Measurements from ENCODE around the gene DAPK2. TPM values are rescaled to one million over a fixed set of nuclear protein-coding genes. Genes with fewer than 3 reads are reported as not detected.

Gene DAPK2
- total and polyA plus RNA-seq, 3 experiments from 2014 or later, result 2.2 to 5.5 (median 4.4) TPM

DNA sequence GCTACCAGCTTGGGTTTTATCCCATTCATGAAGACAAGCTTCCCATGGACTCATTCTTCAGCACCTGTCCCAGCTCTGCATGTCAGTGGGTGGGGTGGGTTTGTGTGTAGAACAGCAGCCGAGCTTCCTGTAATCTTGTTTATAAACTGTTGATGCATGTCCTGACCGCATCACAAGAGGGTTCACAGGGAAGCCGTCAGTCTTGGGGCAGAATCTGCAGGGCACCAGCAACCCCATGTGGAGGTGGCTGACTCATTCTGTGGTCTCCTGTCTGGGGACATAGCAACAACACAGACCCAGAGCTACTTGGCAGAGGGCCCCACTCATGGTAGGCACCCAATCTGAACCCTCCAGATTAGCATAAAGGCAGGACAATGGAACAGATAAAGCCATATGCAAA, 35.6 kb downstream of the DAPK2 start:
- peak; percentile 74 to 97 (median 91) for DNase-seq
- POLR2A ChIA-PET, result interaction anchor here (0.5 to 1.5 kb wide), 9 partner anchors 18 to 177 kb away, joined by 3 to 10 read pairs (median 3); partner anchors contain the start of genes DAPK2 and HERC1
- CTCF ChIA-PET, result interaction anchor here (0.7 to 4.2 kb wide), 36 partner anchors 10 to 410 kb away, joined by 3 to 57 read pairs (median 4); partner anchors contain the start of genes DAPK2 and HERC1
- Histone ChIP-seq H3K4me3 (ENCODE audit: low read length) (peak overlapping the region; percentile 35), H3K27me3 (ENCODE audit: insufficient read depth, low read length, poor library complexity, severe bottlenecking) (no peaks in the 10 kb centered on the region), H3K4me1 (ENCODE audit: insufficient read depth, low read length) (peaks cover 33% of the 10 kb centered on the region), H3K9me3 (ENCODE audit: low read length) (no peaks in the 10 kb centered on the region), H3K27ac (ENCODE audit: low read depth, low read length) (peak overlapping the region; percentile 71), H3K36me3 (ENCODE audit: insufficient read depth, low read length) (no peaks in the 10 kb centered on the region)
- Mint-ChIP-seq H3K27ac (peak overlapping the region; percentile 95 to 100 (median 98)), H3K4me1 (peaks cover 40 to 90% (median 58%) of the 10 kb centered on the region in 3 donors), H3K27me3 (no peaks in the 10 kb centered on the region), H3K4me3 (peak overlapping the region in 6 of 7 donors; percentile 77 to 84 (median 81)), H3K9me3 (no peaks in the 10 kb centered on the region), H3K36me3 (peaks cover 0 to 1% (median 0%) of the 10 kb centered on the region in 3 donors)

DNA sequence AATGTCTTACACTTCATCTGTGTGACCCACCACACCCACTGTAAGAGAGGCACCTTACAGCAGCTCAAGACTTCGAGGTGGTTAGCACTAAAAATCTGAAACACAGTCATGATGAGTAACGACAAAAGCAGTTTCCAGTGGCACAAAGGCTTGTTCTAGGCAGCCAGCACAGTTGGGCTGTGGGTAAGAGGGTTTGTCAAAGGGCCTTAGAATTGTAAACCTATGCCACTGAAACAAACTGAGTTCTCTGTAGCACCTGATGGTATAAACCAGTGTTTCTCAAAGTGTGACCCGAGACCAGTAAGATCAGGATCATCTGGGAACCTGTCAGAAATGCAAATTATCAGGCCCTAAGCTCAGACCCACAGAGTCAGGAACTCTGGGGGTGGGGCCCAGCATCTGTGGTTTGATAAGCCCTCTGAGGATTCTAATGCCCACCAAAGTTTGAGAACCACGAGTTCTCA, 36.5 kb downstream of the DAPK2 start:
- Histone ChIP-seq H3K27ac (ENCODE audit: low read depth, low read length) (peak overlapping the region; percentile 71), H3K9me3 (ENCODE audit: low read length) (no peaks in the 10 kb centered on the region), H3K27me3 (ENCODE audit: insufficient read depth, low read length, poor library complexity, severe bottlenecking) (no peaks in the 10 kb centered on the region), H3K4me3 (ENCODE audit: low read length) (no peak overlapping the region), H3K4me1 (ENCODE audit: insufficient read depth, low read length) (peaks cover 33% of the 10 kb centered on the region), H3K36me3 (ENCODE audit: insufficient read depth, low read length) (no peaks in the 10 kb centered on the region)
- CTCF ChIA-PET, result interaction anchor here (0.7 to 4.2 kb wide), 15 partner anchors 9 to 258 kb away, joined by 3 to 57 read pairs (median 5); partner anchors contain the start of gene DAPK2
- peak; percentile 5 to 73 (median 38) for DNase-seq
- H3K4me3 Mint-ChIP-seq, result peak overlapping the region; percentile 1 to 84 (median 79)
- POLR2A ChIA-PET, result interaction anchor here (0.8 to 1.5 kb wide), 6 partner anchors 20 to 117 kb away, joined by 3 to 10 read pairs (median 4); partner anchors contain the start of gene DAPK2
- H3K27me3 Mint-ChIP-seq, result no peaks in the 10 kb centered on the region
- H3K36me3 Mint-ChIP-seq, result peaks cover 0 to 1% (median 0%) of the 10 kb centered on the region in 3 donors
- H3K27ac Mint-ChIP-seq, result peak overlapping the region; percentile 95 to 100 (median 98)
- no peaks in the 10 kb centered on the region for H3K9me3 Mint-ChIP-seq
- H3K4me1 Mint-ChIP-seq, result peaks cover 40 to 89% (median 63%) of the 10 kb centered on the region in 3 donors

DNA sequence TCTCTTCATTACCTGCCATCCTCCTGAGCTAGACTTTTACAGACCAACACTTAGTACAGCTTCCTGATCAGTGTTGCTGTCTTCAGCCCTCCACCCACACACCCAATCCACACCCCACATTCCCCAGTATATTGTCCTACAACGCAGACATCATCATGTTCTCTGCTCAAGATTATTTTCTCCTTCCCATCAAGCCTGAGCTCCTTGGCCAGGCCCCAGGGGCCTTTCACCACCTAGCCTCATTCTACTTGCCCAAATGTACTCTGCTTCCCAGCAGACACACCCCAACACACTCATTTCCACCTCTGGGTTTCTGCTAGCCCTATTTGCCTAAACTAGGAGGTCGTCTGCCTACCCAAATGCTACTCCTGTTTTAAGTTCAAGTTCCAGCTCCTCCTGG, 37.0 kb downstream of the DAPK2 start:
- Histone ChIP-seq H3K27ac (ENCODE audit: low read depth, low read length) (peak overlapping the region; percentile 71), H3K4me3 (ENCODE audit: low read length) (no peak overlapping the region), H3K9me3 (ENCODE audit: low read length) (no peaks in the 10 kb centered on the region), H3K4me1 (ENCODE audit: insufficient read depth, low read length) (peaks cover 35% of the 10 kb centered on the region), H3K36me3 (ENCODE audit: insufficient read depth, low read length) (no peaks in the 10 kb centered on the region), H3K27me3 (ENCODE audit: insufficient read depth, low read length, poor library complexity, severe bottlenecking) (no peaks in the 10 kb centered on the region)
- ChIA-PET POLR2A (interaction anchor here (0.8 to 1.1 kb wide), 3 partner anchors 21 to 117 kb away, joined by 3 to 5 read pairs (median 3); partner anchors contain the start of gene DAPK2), CTCF (interaction anchor here (1.1 to 4.2 kb wide), 10 partner anchors 8 to 257 kb away, joined by 3 to 57 read pairs (median 6); partner anchors contain the start of gene DAPK2)
- DNase-seq, result no peak
- Mint-ChIP-seq H3K4me1 (peaks cover 43 to 91% (median 68%) of the 10 kb centered on the region in 3 donors), H3K36me3 (peaks cover 0 to 1% (median 0%) of the 10 kb centered on the region in 3 donors), H3K27me3 (peaks cover 0 to 2% of the 10 kb centered on the region in 2 donors), H3K27ac (peak overlapping the region; percentile 95 to 100 (median 98)), H3K4me3 (peak overlapping the region in 6 of 7 donors; percentile 1 to 84 (median 80)), H3K9me3 (no peaks in the 10 kb centered on the region)

DNA sequence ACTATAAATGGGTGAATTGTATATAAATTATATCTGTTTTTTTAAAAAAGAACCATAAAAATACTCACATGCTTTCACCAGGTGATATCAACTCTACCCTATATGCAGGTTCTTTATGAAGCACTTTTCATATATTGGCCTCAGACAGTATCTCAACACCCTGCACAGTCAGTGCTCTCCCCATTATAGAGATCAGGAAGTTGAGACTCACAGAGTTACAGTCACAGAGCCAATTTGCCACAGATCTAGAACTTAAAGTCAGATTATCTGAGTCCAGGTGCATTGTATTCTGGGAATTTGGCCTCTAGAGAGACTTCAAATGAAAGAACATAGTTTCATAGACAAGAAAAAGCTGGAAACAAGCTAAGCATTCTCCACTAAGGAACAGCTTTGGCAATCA, 38.1 kb downstream of the DAPK2 start:
- ChIA-PET POLR2A (no interaction called here), CTCF (interaction anchor here (1.6 to 4.2 kb wide), 6 partner anchors 14 to 256 kb away, joined by 4 to 57 read pairs (median 6); partner anchors contain the start of gene DAPK2)
- Mint-ChIP-seq H3K27me3 (peaks cover 0 to 2% of the 10 kb centered on the region in 2 donors), H3K27ac (peak overlapping the region in 7 of 8 donors; percentile 54 to 100 (median 95)), H3K4me3 (no peak overlapping the region), H3K4me1 (peaks cover 46 to 91% (median 74%) of the 10 kb centered on the region in 3 donors), H3K9me3 (no peaks in the 10 kb centered on the region), H3K36me3 (peaks cover 0 to 1% (median 0%) of the 10 kb centered on the region in 3 donors)
- DNase-seq, result no peak
- no peak overlapping the region for H3K4me3 ChIP-seq (ENCODE audit: low read length)
- H3K4me1 ChIP-seq (ENCODE audit: insufficient read depth, low read length), result peaks cover 40% of the 10 kb centered on the region
- no peaks in the 10 kb centered on the region for H3K36me3 ChIP-seq (ENCODE audit: insufficient read depth, low read length)
- no peaks in the 10 kb centered on the region for H3K27me3 ChIP-seq (ENCODE audit: insufficient read depth, low read length, poor library complexity, severe bottlenecking)
- no peak overlapping the region for H3K27ac ChIP-seq (ENCODE audit: low read depth, low read length)
- H3K9me3 ChIP-seq (ENCODE audit: low read length), result no peaks in the 10 kb centered on the region

DNA sequence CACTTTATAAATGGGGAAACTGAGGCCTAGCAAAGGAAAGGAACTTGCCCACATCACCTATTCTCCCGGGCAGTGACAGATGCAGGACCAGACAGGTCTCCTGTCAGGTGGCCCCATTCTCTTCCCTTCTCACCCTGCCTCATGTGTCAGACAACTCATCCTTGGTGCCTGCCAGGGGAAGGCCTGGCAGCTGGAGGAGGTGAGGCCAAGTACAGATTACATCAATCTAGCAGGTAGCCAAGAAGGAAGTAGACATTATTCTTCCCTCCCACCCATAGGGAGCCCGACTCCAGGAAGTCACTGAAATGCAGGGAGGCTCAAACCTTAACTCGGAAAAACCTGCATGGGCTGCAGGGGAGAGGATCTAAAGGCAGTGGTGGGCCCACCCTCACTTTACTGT, 39.6 kb downstream of the DAPK2 start:
- no peak overlapping the region for H3K27ac ChIP-seq (ENCODE audit: low read depth, low read length)
- DNase-seq, result no peak
- H3K9me3 ChIP-seq (ENCODE audit: low read length), result no peaks in the 10 kb centered on the region
- Mint-ChIP-seq H3K4me1 (peaks cover 40 to 84% (median 68%) of the 10 kb centered on the region in 3 donors), H3K36me3 (peaks cover 0 to 1% (median 0%) of the 10 kb centered on the region in 3 donors), H3K27me3 (peaks cover 0 to 2% of the 10 kb centered on the region in 2 donors), H3K9me3 (no peaks in the 10 kb centered on the region), H3K4me3 (no peak overlapping the region), H3K27ac (peak overlapping the region in 4 of 8 donors; percentile 31 to 93 (median 80))
- no peak overlapping the region for H3K4me3 ChIP-seq (ENCODE audit: low read length)
- ChIA-PET CTCF (interaction anchor here (1.3 to 2.8 kb wide), 5 partner anchors 39 to 254 kb away, joined by 3 to 7 read pairs (median 5); no protein-coding TSS in a partner anchor), POLR2A (no interaction called here)
- no peaks in the 10 kb centered on the region for H3K27me3 ChIP-seq (ENCODE audit: insufficient read depth, low read length, poor library complexity, severe bottlenecking)
- H3K36me3 ChIP-seq (ENCODE audit: insufficient read depth, low read length), result no peaks in the 10 kb centered on the region
- peaks cover 40% of the 10 kb centered on the region for H3K4me1 ChIP-seq (ENCODE audit: insufficient read depth, low read length)

DNA sequence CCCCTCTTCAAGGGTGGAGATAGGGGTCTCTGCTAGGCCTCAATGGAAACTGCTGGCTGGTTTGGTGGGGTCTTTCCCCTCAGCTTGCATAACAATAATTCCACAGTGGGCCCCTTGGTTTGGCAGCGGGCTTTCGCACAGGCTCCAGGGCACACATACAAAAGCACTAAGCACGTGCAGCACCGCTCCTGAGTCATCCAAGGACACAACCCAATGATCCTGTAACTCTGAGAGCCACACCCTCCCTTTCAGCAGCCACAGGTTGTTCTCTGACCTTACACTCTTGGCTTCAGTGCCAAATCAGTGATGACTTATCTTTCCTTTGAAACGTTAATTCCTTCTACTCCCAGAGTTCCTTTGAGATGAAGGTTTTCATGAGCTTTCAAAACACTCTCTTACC, 41.7 kb downstream of the DAPK2 start:
- Histone ChIP-seq H3K27me3 (ENCODE audit: insufficient read depth, low read length, poor library complexity, severe bottlenecking) (no peaks in the 10 kb centered on the region), H3K36me3 (ENCODE audit: insufficient read depth, low read length) (no peaks in the 10 kb centered on the region), H3K9me3 (ENCODE audit: low read length) (no peaks in the 10 kb centered on the region), H3K27ac (ENCODE audit: low read depth, low read length) (no peak overlapping the region), H3K4me3 (ENCODE audit: low read length) (no peak overlapping the region), H3K4me1 (ENCODE audit: insufficient read depth, low read length) (peaks cover 21% of the 10 kb centered on the region)
- Mint-ChIP-seq H3K27ac (peak overlapping the region in 4 of 8 donors; percentile 20 to 81 (median 36)), H3K27me3 (peaks cover 0 to 4% of the 10 kb centered on the region in 2 donors), H3K4me1 (peaks cover 26 to 74% (median 55%) of the 10 kb centered on the region in 3 donors), H3K9me3 (no peaks in the 10 kb centered on the region), H3K36me3 (peaks cover 0 to 1% (median 0%) of the 10 kb centered on the region in 3 donors), H3K4me3 (no peak overlapping the region)
- CTCF ChIA-PET, result interaction anchor here (1.3 kb wide), 2 partner anchors 42 to 59 kb away, joined by 3 to 4 read pairs; no protein-coding TSS in a partner anchor
- no peak for DNase-seq
- POLR2A ChIA-PET, result interaction anchor here (0.7 kb wide), 1 partner anchor 71 kb away, joined by 4 read pairs; no protein-coding TSS in a partner anchor

DNA sequence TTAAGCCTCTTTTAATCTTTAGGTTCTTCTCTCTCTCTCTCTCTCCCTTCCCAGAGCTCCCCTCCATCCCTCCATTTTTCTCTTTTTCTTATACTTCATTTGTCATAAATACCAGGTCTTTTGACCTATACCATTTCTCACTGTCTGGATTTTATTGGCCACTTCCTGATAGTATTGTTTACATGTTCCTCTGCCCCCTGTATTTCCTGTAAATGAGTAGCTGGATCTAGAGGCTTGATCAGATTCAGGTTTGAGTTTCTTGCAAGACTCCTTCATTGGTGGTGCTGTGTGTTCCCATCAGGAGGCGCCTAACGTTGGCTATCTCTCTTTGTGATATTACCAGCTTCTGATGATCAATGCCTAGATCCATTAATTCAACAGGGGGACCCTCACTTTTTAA, 42.2 kb downstream of the DAPK2 start:
- Mint-ChIP-seq H3K4me1 (peaks cover 24 to 72% (median 53%) of the 10 kb centered on the region in 3 donors), H3K4me3 (peak overlapping the region in 1 of 7 donors; percentile 22), H3K9me3 (no peaks in the 10 kb centered on the region), H3K27ac (peak overlapping the region in 5 of 8 donors; percentile 39 to 81 (median 69)), H3K36me3 (peaks cover 0 to 1% (median 0%) of the 10 kb centered on the region in 3 donors), H3K27me3 (peaks cover 0 to 4% of the 10 kb centered on the region in 2 donors)
- Histone ChIP-seq H3K4me3 (ENCODE audit: low read length) (no peak overlapping the region), H3K27ac (ENCODE audit: low read depth, low read length) (no peak overlapping the region), H3K9me3 (ENCODE audit: low read length) (no peaks in the 10 kb centered on the region), H3K27me3 (ENCODE audit: insufficient read depth, low read length, poor library complexity, severe bottlenecking) (no peaks in the 10 kb centered on the region), H3K4me1 (ENCODE audit: insufficient read depth, low read length) (peaks cover 16% of the 10 kb centered on the region), H3K36me3 (ENCODE audit: insufficient read depth, low read length) (no peaks in the 10 kb centered on the region)
- POLR2A ChIA-PET, result interaction anchor here (0.7 kb wide), 1 partner anchor 71 kb away, joined by 4 read pairs; no protein-coding TSS in a partner anchor
- no peak for DNase-seq
- CTCF ChIA-PET, result interaction anchor here (1.3 kb wide), 2 partner anchors 43 to 58 kb away, joined by 3 to 4 read pairs; no protein-coding TSS in a partner anchor

Measured in CD8-positive, alpha-beta memory T cell (primary cell).